ENCODE results near the gene BTN2A1. TPM values are rescaled to one million over a fixed set of nuclear protein-coding genes. Genes with fewer than 3 reads are reported as not detected.

Gene BTN2A1
- total RNA-seq, 1 donor from 2014 or later: 41.6 TPM

- H3K27ac Mint-ChIP-seq (ENCODE audit: unreplicated experiment): no peak overlapping the region
Measured at GRCh38 chr6:26471970-26472369, 14.2 kb downstream of the BTN2A1 start.

GRCh38 chr6:26472549-26473290 lies 15.0 kb downstream of the BTN2A1 start:
- Mint-ChIP-seq H3K27ac (ENCODE audit: unreplicated experiment) (no peak overlapping the region), H3K4me3 (ENCODE audit: unreplicated experiment) (no peak overlapping the region)

More at GRCh38 chr6:26471970-26472369, 14.2 kb downstream of the BTN2A1 start:
- H3K4me1 Mint-ChIP-seq (ENCODE audit: low read depth, unreplicated experiment): peaks cover 2% of the 10 kb centered on the region
- H3K9me3 Mint-ChIP-seq (ENCODE audit: unreplicated experiment): peaks cover 9% of the 10 kb centered on the region
- H3K4me3 Mint-ChIP-seq (ENCODE audit: unreplicated experiment): no peak overlapping the region
- TF ChIP-seq, protein P1, sequence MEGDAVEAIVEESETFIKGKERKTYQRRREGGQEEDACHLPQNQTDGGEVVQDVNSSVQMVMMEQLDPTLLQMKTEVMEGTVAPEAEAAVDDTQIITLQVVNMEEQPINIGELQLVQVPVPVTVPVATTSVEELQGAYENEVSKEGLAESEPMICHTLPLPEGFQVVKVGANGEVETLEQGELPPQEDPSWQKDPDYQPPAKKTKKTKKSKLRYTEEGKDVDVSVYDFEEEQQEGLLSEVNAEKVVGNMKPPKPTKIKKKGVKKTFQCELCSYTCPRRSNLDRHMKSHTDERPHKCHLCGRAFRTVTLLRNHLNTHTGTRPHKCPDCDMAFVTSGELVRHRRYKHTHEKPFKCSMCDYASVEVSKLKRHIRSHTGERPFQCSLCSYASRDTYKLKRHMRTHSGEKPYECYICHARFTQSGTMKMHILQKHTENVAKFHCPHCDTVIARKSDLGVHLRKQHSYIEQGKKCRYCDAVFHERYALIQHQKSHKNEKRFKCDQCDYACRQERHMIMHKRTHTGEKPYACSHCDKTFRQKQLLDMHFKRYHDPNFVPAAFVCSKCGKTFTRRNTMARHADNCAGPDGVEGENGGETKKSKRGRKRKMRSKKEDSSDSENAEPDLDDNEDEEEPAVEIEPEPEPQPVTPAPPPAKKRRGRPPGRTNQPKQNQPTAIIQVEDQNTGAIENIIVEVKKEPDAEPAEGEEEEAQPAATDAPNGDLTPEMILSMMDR (IDR thresholded peaks at IDR 0.05; ENCODE audit: partially characterized antibody, unreplicated experiment): no peak
- DNase-seq: no peak
- H3K36me3 Mint-ChIP-seq (ENCODE audit: unreplicated experiment): peaks cover 16% of the 10 kb centered on the region
- H3K27me3 Mint-ChIP-seq (ENCODE audit: unreplicated experiment): peaks cover 2% of the 10 kb centered on the region

GRCh38 chr6:26473429-26473757 lies 15.6 kb downstream of the BTN2A1 start:
- Mint-ChIP-seq H3K4me1 (ENCODE audit: low read depth, unreplicated experiment) (peaks cover 2% of the 10 kb centered on the region), H3K36me3 (ENCODE audit: unreplicated experiment) (peaks cover 16% of the 10 kb centered on the region), H3K4me3 (ENCODE audit: unreplicated experiment) (no peak overlapping the region), H3K27ac (ENCODE audit: unreplicated experiment) (no peak overlapping the region), H3K27me3 (ENCODE audit: unreplicated experiment) (peaks cover 2% of the 10 kb centered on the region), H3K9me3 (ENCODE audit: unreplicated experiment) (peaks cover 9% of the 10 kb centered on the region)
- TF ChIP-seq, protein P1 (IDR thresholded peaks at IDR 0.05; ENCODE audit: partially characterized antibody, unreplicated experiment): no peak
- no peak for DNase-seq

More at GRCh38 chr6:26472549-26473290, 15.0 kb downstream of the BTN2A1 start:
- no peak for DNase-seq
- peaks cover 16% of the 10 kb centered on the region for H3K36me3 Mint-ChIP-seq (ENCODE audit: unreplicated experiment)
- peaks cover 9% of the 10 kb centered on the region for H3K9me3 Mint-ChIP-seq (ENCODE audit: unreplicated experiment)
- H3K4me1 Mint-ChIP-seq (ENCODE audit: low read depth, unreplicated experiment): peaks cover 2% of the 10 kb centered on the region
- H3K27me3 Mint-ChIP-seq (ENCODE audit: unreplicated experiment): peaks cover 2% of the 10 kb centered on the region
- TF ChIP-seq, protein P1 (IDR thresholded peaks at IDR 0.05; ENCODE audit: partially characterized antibody, unreplicated experiment): no peak

GRCh38 chr6:26473758-26474438 lies 16.1 kb downstream of the BTN2A1 start:
- peak overlapping the region; percentile 67 for H3K4me3 Mint-ChIP-seq (ENCODE audit: unreplicated experiment)
- H3K4me1 Mint-ChIP-seq (ENCODE audit: low read depth, unreplicated experiment): peaks cover 2% of the 10 kb centered on the region
- H3K27me3 Mint-ChIP-seq (ENCODE audit: unreplicated experiment): peaks cover 2% of the 10 kb centered on the region
- TF ChIP-seq, protein P1 (IDR thresholded peaks at IDR 0.05; ENCODE audit: partially characterized antibody, unreplicated experiment): no peak
- H3K27ac Mint-ChIP-seq (ENCODE audit: unreplicated experiment): no peak overlapping the region
- peak; percentile 25 for DNase-seq
- H3K9me3 Mint-ChIP-seq (ENCODE audit: unreplicated experiment): peaks cover 8% of the 10 kb centered on the region
- peaks cover 11% of the 10 kb centered on the region for H3K36me3 Mint-ChIP-seq (ENCODE audit: unreplicated experiment)

GRCh38 chr6:26474439-26474881 lies 16.7 kb downstream of the BTN2A1 start:
- Mint-ChIP-seq H3K9me3 (ENCODE audit: unreplicated experiment) (peaks cover 6% of the 10 kb centered on the region), H3K27me3 (ENCODE audit: unreplicated experiment) (peaks cover 2% of the 10 kb centered on the region), H3K4me3 (ENCODE audit: unreplicated experiment) (peak overlapping the region; percentile 67), H3K27ac (ENCODE audit: unreplicated experiment) (no peak overlapping the region), H3K4me1 (ENCODE audit: low read depth, unreplicated experiment) (peaks cover 2% of the 10 kb centered on the region), H3K36me3 (ENCODE audit: unreplicated experiment) (peaks cover 9% of the 10 kb centered on the region)
- DNase-seq: no peak
- TF ChIP-seq, protein P1 (IDR thresholded peaks at IDR 0.05; ENCODE audit: partially characterized antibody, unreplicated experiment): no peak

Data from glutamatergic neuron (in vitro differentiated cells).